VCaP (cell line): ENCODE measurements around the gene TYSND1.
A peak's percentile ranks its signal among the peaks of the same experiment; 100 is the strongest.

Experiments used
- H3K27ac ChIP-seq: fragments of 450-650 bp; 2 replicates; pipeline ENCODE4 v1.5.1; 2017
- TF ChIP-seq, protein P1 (sequence below): fragments of 450-650 bp; conservative IDR thresholded peaks from 2 replicates; pipeline ENCODE4 v1.5.1; 2017; ENCODE audit warnings: mild to moderate bottlenecking, moderate library complexity

TYSND1 gene

DNA sequence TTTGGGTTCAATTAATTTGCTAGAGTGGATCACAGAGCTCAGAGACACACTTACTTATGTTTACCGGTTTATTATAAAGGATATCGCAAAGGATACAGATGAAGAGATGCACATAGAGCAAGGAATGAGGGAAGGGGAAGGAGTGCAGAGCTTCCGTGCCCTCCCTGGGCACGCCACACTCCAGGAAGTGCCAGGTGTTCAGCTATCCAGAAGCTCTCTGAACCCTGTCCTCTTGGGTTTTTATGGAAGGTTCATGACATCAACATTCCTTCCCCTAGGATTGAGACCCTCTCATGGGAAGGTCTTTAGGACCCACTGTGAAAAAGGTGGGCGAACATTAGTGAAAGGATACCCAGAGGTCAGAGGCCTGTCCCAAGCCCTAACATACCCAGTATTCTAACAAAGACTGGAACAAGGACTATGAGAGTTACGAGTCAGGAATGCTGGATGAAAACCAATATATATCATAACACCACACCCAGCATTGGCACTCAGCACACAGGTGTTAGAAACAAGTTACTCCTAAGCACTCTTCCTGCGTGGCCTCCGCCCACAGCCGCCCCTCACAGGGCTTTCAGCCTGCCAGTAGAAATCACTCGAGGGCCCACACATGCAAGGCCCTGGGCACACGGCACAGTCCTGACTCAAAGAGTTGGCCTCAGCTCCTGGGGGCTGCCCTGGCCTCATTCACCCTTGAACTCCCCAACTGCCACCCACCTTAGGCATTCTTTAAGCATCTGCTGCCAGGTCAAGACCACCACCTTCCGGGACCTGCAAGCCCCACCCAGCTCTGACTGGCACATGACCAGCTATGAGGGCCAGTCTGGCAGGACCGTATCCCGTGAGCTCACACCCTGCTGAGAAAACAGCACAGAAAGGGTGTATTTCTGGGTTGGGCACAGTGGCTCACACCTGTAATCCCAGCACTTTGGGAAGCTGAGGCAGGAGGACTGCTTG lies 8.3 kb downstream of the TYSND1 start:
- no peak overlapping the region for H3K27ac ChIP-seq
- TF ChIP-seq, protein P1, sequence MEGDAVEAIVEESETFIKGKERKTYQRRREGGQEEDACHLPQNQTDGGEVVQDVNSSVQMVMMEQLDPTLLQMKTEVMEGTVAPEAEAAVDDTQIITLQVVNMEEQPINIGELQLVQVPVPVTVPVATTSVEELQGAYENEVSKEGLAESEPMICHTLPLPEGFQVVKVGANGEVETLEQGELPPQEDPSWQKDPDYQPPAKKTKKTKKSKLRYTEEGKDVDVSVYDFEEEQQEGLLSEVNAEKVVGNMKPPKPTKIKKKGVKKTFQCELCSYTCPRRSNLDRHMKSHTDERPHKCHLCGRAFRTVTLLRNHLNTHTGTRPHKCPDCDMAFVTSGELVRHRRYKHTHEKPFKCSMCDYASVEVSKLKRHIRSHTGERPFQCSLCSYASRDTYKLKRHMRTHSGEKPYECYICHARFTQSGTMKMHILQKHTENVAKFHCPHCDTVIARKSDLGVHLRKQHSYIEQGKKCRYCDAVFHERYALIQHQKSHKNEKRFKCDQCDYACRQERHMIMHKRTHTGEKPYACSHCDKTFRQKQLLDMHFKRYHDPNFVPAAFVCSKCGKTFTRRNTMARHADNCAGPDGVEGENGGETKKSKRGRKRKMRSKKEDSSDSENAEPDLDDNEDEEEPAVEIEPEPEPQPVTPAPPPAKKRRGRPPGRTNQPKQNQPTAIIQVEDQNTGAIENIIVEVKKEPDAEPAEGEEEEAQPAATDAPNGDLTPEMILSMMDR = no peak

DNA sequence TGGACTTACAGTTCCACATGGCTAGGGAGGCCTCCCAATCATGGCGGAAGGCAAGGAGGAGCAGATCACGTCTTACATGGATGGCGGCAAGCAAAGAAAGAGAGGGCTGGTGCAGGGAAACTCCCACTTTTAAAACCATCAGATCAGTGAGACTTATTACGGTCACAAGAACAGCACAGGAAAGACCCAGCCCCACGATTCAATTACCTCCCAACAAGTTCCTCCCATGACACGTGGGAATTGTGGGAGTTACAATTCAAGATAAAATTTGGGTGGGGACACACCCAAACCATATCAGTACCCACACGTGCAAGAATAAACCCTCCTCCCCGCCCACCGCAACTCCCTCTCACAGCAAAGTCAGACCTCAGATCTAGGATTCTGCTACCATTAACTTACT lies 9.4 kb downstream of the TYSND1 start:
- H3K27ac ChIP-seq = no peak overlapping the region
- TF ChIP-seq, protein P1 = no peak

DNA sequence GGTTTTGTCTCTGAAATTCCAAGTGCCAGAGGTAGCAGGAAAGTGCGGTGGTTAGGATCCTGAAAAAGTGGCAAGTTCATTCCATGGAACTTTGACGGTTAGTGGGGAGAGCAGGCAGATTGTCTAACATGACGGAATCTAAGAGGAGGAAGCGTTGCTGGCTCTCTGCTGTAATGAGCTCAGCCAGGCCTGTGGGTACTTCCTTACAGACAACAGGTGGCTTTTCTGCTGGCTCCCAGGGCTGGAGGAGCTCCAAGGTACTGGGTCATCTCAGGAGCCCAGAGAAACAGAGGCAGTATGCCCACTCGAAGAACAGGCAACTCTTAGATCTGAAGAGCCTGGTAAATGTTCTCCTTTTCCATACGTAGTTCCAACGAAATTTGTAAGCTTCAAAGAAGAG lies 10.8 kb downstream of the TYSND1 start:
- TF ChIP-seq, protein P1 = no peak
- no peak overlapping the region for H3K27ac ChIP-seq

DNA sequence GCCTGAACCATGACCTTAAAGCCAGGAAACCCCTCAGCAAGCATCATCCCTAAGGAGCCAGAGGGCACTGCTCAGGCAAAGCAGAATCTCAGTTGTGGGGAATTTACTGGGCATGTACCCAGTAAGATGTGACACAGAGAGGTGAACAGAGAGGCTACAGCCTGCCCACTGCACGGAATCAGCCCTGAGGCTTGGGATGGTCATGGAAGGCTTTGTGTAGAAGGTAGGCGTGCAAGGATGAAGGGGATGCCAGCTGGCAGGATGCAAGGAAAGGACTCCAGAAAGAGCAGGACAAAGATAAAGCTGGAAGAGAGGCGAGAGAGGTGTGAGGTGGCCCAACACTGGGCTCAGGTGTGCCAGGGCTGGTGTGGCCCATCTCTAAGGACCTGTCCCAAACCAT lies 11.5 kb downstream of the TYSND1 start:
- TF ChIP-seq, protein P1 = no peak
- no peak overlapping the region for H3K27ac ChIP-seq

DNA sequence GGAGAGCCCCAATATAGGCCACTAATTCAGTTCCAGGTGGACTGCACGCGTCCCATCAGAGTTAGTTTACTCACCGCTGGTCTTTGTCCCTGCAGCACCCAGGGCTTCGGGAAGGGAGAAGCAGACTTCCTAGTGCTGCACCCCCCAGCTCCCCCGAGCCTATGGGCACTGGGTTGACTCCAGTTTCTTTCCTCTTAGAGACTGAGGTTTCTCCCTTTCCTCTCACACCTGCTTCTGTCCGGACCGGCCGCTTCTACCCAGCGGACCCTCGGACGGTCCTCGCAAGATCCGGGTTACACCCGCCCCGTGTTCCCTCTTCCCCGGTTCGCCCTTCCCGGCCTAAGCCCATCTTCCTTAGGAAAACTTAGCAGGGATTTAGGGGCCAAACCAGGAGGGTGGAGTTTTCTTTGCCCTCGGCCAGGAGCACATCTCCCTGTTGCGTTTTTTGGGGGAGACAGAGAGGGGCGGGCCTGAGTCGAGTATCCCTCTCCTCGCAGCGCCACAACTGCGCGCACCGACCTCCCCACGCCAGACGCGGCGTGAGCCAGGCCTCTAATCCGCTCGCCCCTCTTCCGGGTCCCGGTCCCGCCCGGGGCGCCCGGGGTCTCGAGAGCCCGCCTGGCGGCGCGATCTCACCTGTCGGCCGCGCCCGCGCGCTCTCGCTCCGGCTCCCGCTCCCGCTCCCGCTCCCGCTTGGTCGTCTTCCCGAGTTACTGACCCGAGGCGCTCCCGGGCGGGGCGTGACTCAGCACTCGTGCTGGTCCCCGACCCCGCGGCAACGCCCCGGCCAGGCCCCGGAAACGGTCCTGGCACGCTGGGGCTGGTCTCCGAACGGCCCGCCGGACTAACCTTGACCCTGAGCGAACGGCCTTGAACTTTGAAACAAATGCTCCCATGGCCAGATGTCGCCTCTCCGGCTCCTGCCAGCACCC lies 14.1 kb downstream of the TYSND1 start, which contains the start of gene AIFM2:
Gene AIFM2 (minus strand): TSS at position 728 of the 932 bp plus-strand sequence. CDS start 8,741 bp downstream, outside the sequence.
- H3K27ac ChIP-seq = peak within 1 kb of the TSS; percentile 57; the same call in 1 of the 2 replicates

DNA sequence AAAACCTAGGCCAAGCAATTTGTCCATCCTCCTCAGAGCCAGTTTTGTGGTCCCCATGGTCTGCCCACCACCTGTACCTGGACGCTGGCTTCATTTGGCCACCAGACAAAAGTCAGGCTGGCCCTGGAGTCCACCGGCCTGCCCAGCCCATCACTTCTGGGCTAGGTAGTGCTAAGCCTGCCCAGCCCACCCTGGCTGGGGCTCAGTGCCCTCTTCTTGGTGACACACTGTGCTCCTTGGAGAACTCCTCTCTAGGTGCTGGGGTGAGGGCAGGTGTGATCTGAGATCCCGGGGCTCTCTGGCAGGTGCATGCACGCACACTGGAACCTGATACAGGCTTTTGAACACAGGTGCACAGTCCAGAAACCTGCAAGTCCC lies 15.0 kb downstream of the TYSND1 start:
- TF ChIP-seq, protein P1 = no peak
- H3K27ac ChIP-seq = no peak overlapping the region

More for the DNA sequence above, 14.1 kb downstream of the TYSND1 start, which contains the start of gene AIFM2:
- TF ChIP-seq, protein P1 = no peak
